ENCODE data around the gene GMCL2. TPM values are rescaled to one million over a fixed set of nuclear protein-coding genes. Genes with fewer than 3 reads are reported as not detected.

GMCL2 gene
- total and polyA plus RNA-seq, 2 experiments from 2014 or later = 0.07 TPM; not detected in 1

- Histone ChIP-seq H2AFZ (no peak overlapping the region), H3K36me3 (ENCODE audit: insufficient read depth) (peaks cover 9% of the 10 kb centered on the region), H3K4me3 (no peak overlapping the region), H3K79me2 (replicated peaks; ENCODE audit: insufficient read depth) (no peaks in the 10 kb centered on the region), H3F3A (replicated peaks; ENCODE audit: low read depth) (0 out of 2 replicates have a peak, but pooled peaks cover under 1% of the 10 kb centered on the region), H3K9me2 (ENCODE audit: insufficient read depth) (no peaks in the 10 kb centered on the region), H4K20me1 (replicated peaks; ENCODE audit: insufficient read depth) (peaks cover 12% of the 10 kb centered on the region; the same call in 1 of the 2 replicates), H3K27me3 (ENCODE audit: insufficient read depth) (no peaks in the 10 kb centered on the region), H3K4me1 (ENCODE audit: insufficient read depth) (peaks cover 15% of the 10 kb centered on the region; the same call in 1 of the 2 replicates), H3K27ac (ENCODE audit: low read depth) (no peak overlapping the region), H3K4me2 (no peak overlapping the region)
- Mint-ChIP-seq H3K4me3 (no peak overlapping the region), H3K4me1 (peaks cover 18% of the 10 kb centered on the region), H3K27me3 (ENCODE audit: insufficient read depth, low read depth, poor library complexity) (peaks cover 4% of the 10 kb centered on the region), H3K27ac (no peak overlapping the region; the same call in 1 of the 2 replicates), H3K9me3 (no peaks in the 10 kb centered on the region), H3K36me3 (ENCODE audit: low read depth) (peaks cover 52% of the 10 kb centered on the region)
- TF ChIP-seq ETS1 (IDR thresholded peaks at IDR 0.05) (no peak), STAT1 (IDR thresholded peaks at IDR 0.05; ENCODE audit: unreplicated experiment) (no peak), JUNB (IDR thresholded peaks at IDR 0.05; ENCODE audit: unreplicated experiment) (no peak), CREB1 (CRISPR knock-in tag; IDR thresholded peaks at IDR 0.05; ENCODE audit: low read depth) (no peak), ZNF114 (CRISPR knock-in tag; IDR thresholded peaks at IDR 0.05) (no peak), POLR2AphosphoS5 (IDR thresholded peaks at IDR 0.05; ENCODE audit: low read depth) (no peak), NANOG (IDR thresholded peaks at IDR 0.05; ENCODE audit: borderline replicate concordance) (no peak), EZH2phosphoT487 (IDR thresholded peaks at IDR 0.05; ENCODE audit: unreplicated experiment) (no peak), ZNF462 (CRISPR knock-in tag; IDR thresholded peaks at IDR 0.05) (no peak), CTCF (conservative IDR thresholded peaks at IDR 0.05; ENCODE audit: low read depth in 2 of 2) (no peak), ZNF331 (CRISPR knock-in tag; IDR thresholded peaks at IDR 0.05; ENCODE audit: low read depth) (no peak), REST (IDR thresholded peaks at IDR 0.05; ENCODE audit: unreplicated experiment) (no peak), EZH2 (IDR thresholded peaks at IDR 0.05; ENCODE audit: low read depth, unreplicated experiment) (no peak)
- no peak for DNase-seq (ENCODE audit: low spot score)
- no peak for ATAC-seq
Measured at GRCh38 chr5:178221853-178222252, 34.7 kb upstream of the GMCL2 start.

All from GM23338 (cell line).